Activated CD8-positive, alpha-beta memory T cell treated with anti-CD3 and anti-CD28 coated beads for 36 hours (primary cell): Measurements from ENCODE around the gene AP1S3. TPM values are rescaled to one million over a fixed set of nuclear protein-coding genes. Genes with fewer than 3 reads are reported as not detected.

ENCODE experiments used
- CTCF ChIA-PET: fragments of 350-600 bp; sonication (Branson Sonifier 250); formaldehyde crosslinking; loops from one replicate; lab custom pipeline; 2021; ENCODE audit warnings: antibody characterized with exemption; lab: Charles Lee
- POLR2A ChIA-PET: fragments of 350-600 bp; sonication (Branson Sonifier 250); formaldehyde crosslinking; loops from one replicate; lab custom pipeline; 2021; ENCODE audit warnings: antibody characterized with exemption; lab: Charles Lee
- total RNA-seq, 2 experiments: library from RNA; stranded (reverse); gene quantifications; one replicate each; pipeline ENCODE4 v1.2.3, GENCODE V29; 2021

AP1S3 gene
- total RNA-seq, 2 experiments from 2014 or later, result 15.5 to 16.0 TPM

GRCh38 chr2:223735035-223735640 lies 102.2 kb downstream of the AP1S3 start:
- ChIA-PET CTCF (no interaction called here), POLR2A (no interaction called here)

- POLR2A ChIA-PET, result no interaction called here
Measured at GRCh38 chr2:223734346-223734745, 103.0 kb downstream of the AP1S3 start.

DNA sequence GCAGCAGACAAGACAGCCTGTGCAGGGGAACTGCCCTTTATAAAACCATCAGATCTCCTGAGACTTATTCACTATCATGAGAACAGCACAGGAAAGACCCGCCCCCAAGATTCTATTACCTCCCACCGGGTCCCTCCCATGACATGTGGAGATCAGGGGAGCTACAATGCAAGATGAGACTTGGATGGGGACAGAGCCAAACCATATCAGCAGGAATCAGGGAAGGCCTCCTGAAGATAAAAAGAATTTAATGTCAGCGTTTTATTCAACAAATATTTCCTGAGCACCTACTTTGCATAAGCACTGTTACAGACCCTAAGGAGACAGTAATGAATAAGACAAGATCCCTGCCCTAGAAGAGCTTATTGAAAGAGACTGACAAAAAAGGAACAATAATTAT lies 105.0 kb downstream of the AP1S3 start:
- ChIA-PET POLR2A (no interaction called here), CTCF (interaction anchor here (0.6 kb wide), 1 partner anchor 211 kb away, joined by 4 read pairs; no protein-coding TSS in a partner anchor)

More at GRCh38 chr2:223734346-223734745, 103.0 kb downstream of the AP1S3 start:
- CTCF ChIA-PET, result no interaction called here

- ChIA-PET POLR2A (no interaction called here), CTCF (no interaction called here)
Measured at GRCh38 chr2:223731503-223731902, 105.9 kb downstream of the AP1S3 start.

DNA sequence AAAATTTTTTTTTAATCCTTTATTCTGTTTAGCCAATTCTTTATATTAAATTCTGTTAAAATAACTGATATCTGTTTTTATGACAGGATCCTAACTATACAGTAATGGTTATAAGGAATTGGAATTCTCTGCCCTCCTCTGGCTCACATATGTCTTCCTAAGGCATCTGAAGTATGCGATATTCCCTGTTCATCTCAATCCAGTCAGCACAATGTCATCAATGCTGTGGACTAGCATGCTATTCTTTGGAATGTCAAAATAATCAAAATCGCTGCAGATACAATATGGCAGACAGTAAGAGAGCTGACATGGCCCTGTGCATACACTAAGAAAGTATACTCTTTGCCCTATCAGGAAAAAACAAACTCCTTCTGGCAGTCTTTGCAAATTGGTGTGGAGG lies 107.6 kb downstream of the AP1S3 start:
- ChIA-PET POLR2A (no interaction called here), CTCF (no interaction called here)

DNA sequence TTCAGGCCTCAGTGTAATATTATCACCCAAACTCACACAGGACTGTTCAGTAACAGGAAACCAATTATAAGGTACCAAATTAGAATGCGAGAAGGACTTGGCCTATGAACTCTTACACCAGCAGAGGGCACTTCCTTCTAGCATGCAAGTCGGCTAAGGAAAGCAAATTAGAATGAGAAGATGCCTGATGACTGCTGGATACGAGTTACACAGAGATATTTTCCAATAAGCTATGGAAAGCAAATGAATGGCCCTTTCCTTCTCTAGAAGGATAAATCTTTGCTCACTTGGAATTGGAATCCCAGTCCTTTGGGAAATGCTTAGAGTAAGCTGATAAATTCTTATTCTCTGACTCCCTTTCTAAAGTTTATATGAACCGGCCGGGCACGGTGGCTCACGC lies 109.8 kb downstream of the AP1S3 start:
- POLR2A ChIA-PET, result no interaction called here
- CTCF ChIA-PET, result interaction anchor here (0.6 to 1.7 kb wide), 3 partner anchors 19 to 777 kb away, joined by 3 read pairs; no protein-coding TSS in a partner anchor

GRCh38 chr2:223725986-223726970 lies 111.1 kb downstream of the AP1S3 start:
- POLR2A ChIA-PET, result no interaction called here
- CTCF ChIA-PET, result interaction anchor here (1.7 kb wide), 1 partner anchor 18 kb away, joined by 3 read pairs; no protein-coding TSS in a partner anchor

GRCh38 chr2:223725494-223725893 lies 111.9 kb downstream of the AP1S3 start:
- ChIA-PET POLR2A (no interaction called here), CTCF (no interaction called here)

DNA sequence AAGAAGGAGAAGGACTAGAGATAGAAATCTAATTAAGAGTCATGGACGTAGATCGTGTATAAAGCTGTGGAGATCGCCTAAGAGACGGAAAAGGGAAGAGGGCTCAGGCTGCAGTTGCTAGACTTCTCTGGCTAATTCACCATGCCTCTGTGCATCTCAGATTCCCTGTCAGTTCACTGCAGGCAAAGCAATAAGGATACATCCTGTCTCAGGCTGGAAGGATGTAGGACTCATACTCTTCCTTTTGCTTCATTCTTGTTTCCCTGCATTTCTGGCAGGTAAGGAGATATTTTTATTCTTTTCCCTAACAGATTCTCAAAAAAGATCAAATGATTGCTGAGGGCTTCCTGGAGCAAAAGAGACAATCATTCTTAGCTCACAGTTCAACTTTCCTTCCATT lies 112.5 kb downstream of the AP1S3 start:
- ChIA-PET CTCF (no interaction called here), POLR2A (no interaction called here)

DNA sequence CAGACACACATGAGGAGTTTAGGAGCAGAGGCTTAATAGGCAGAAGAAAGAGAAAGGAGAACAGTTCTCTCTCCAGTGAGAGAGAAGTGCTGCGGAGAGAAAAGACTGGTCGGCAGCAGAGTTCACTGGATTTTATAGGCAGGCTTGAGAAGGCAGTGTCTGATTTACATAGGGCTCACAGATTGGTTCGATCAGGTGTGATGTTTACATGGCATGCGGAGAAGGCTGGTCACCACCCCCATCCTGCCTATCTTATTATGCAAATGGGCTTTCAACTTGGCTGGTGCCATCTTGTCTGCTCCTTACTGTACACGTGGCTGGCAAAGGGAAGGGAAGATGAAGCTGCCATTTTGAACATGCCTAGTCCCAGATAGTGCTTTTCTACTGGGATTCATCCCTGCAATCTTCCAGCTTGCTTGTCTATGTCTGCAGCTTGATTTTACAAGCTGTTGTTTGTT lies 113.4 kb downstream of the AP1S3 start:
- POLR2A ChIA-PET, result no interaction called here
- CTCF ChIA-PET, result no interaction called here

GRCh38 chr2:223722226-223722625 lies 115.2 kb downstream of the AP1S3 start:
- CTCF ChIA-PET, result no interaction called here
- POLR2A ChIA-PET, result no interaction called here

GRCh38 chr2:223721746-223722145 lies 115.6 kb downstream of the AP1S3 start:
- ChIA-PET CTCF (no interaction called here), POLR2A (no interaction called here)

DNA sequence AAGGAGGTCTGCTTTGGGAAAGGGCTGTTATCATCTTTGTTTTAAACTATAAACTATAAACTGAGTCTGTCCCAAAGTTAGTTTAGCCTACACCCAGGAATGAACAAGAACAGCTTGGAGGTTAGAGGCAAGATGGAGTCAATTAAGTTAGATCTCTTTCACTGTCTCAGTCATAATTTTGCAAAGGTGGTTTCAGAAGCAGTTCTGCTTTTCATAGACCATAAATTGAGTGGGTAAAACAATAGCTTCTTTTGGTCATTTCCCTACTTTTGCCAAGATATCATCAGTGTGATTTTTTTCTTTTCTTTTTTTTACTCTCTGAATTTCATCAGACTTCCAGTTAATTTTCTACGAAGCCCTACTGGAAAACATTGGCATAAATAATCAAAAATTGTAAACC lies 117.0 kb downstream of the AP1S3 start:
- POLR2A ChIA-PET, result no interaction called here

GRCh38 chr2:223712642-223713041 lies 124.7 kb downstream of the AP1S3 start:
- ChIA-PET POLR2A (no interaction called here), CTCF (no interaction called here)

More for the DNA sequence above, 117.0 kb downstream of the AP1S3 start:
- CTCF ChIA-PET, result no interaction called here

GRCh38 chr2:223711596-223712326 lies 125.6 kb downstream of the AP1S3 start:
- POLR2A ChIA-PET, result no interaction called here
- CTCF ChIA-PET, result no interaction called here

Other genes starting within 250 kb of the AP1S3 start
- gene SCG2, start 235.2 kb downstream of the AP1S3 start, total RNA-seq, result not detected
- 10 to 100 TPM; 19.8 to 20.2 TPM for gene WDFY1, start 107.8 kb upstream of the AP1S3 start, total RNA-seq
- gene MRPL44, start 119.9 kb upstream of the AP1S3 start, total RNA-seq, result 10 to 100 TPM; 40.1 to 41.9 TPM
- gene SERPINE2, start 201.7 kb upstream of the AP1S3 start, total RNA-seq, result 10 to 100 TPM in 1 of 2 experiments, 1 to 10 TPM in 1; 9.9 to 11.6 TPM